Measurements from ENCODE around the gene DSCAML1.

Gene DSCAML1

GRCh38 chr11:117444711-117445658 lies 352.0 kb downstream of the DSCAML1 start:
- no peak for DNase-seq (ENCODE audit: low read depth, low spot score)

- no peak for DNase-seq (ENCODE audit: low read depth, low spot score)
Measured at GRCh38 chr11:117444256-117444655, 352.8 kb downstream of the DSCAML1 start.

- no peak for DNase-seq (ENCODE audit: low read depth, low spot score)
Measured at GRCh38 chr11:117443266-117444186, 353.5 kb downstream of the DSCAML1 start.

- no peak for DNase-seq (ENCODE audit: low read depth, low spot score)
Measured at GRCh38 chr11:117442869-117443239, 354.2 kb downstream of the DSCAML1 start.

GRCh38 chr11:117442049-117442868 lies 354.8 kb downstream of the DSCAML1 start:
- DNase-seq (ENCODE audit: low read depth, low spot score) = no peak

- DNase-seq (ENCODE audit: low read depth, low spot score) = no peak
Measured at GRCh38 chr11:117441146-117441975, 355.7 kb downstream of the DSCAML1 start.

GRCh38 chr11:117440258-117440657 lies 356.8 kb downstream of the DSCAML1 start:
- no peak for DNase-seq (ENCODE audit: low read depth, low spot score)

GRCh38 chr11:117439256-117439655 lies 357.8 kb downstream of the DSCAML1 start:
- no peak for DNase-seq (ENCODE audit: low read depth, low spot score)

- no peak for DNase-seq (ENCODE audit: low read depth, low spot score)
Measured at GRCh38 chr11:117438371-117439000, 358.5 kb downstream of the DSCAML1 start.

GRCh38 chr11:117437791-117438130 lies 359.3 kb downstream of the DSCAML1 start:
- DNase-seq (ENCODE audit: low read depth, low spot score) = no peak

GRCh38 chr11:117437041-117437790 lies 359.8 kb downstream of the DSCAML1 start:
- no peak for DNase-seq (ENCODE audit: low read depth, low spot score)

GRCh38 chr11:117435326-117435725 lies 361.7 kb downstream of the DSCAML1 start:
- no peak for DNase-seq (ENCODE audit: low read depth, low spot score)

- DNase-seq (ENCODE audit: low read depth, low spot score) = no peak
Measured at GRCh38 chr11:117434481-117434880, 362.5 kb downstream of the DSCAML1 start.

- no peak for DNase-seq (ENCODE audit: low read depth, low spot score)
Measured at GRCh38 chr11:117433717-117434116, 363.3 kb downstream of the DSCAML1 start.

GRCh38 chr11:117431436-117431835 lies 365.6 kb downstream of the DSCAML1 start:
- DNase-seq (ENCODE audit: low read depth, low spot score) = no peak

GRCh38 chr11:117430293-117430955 lies 366.6 kb downstream of the DSCAML1 start:
- DNase-seq (ENCODE audit: low read depth, low spot score) = no peak

- DNase-seq (ENCODE audit: low read depth, low spot score) = no peak
Measured at GRCh38 chr11:117428856-117429229, 368.2 kb downstream of the DSCAML1 start.

- no peak for DNase-seq (ENCODE audit: low read depth, low spot score)
Measured at GRCh38 chr11:117428186-117428855, 368.7 kb downstream of the DSCAML1 start.

Measured in brain pericyte (primary cell).